Stomach smooth muscle (tissue), 2 donors: ENCODE measurements around the gene MLXIP.

Experiments used
- H3K27ac ChIP-seq: one replicate; pipeline ENCODE4 v1.7.0; 2013; ENCODE audit warnings: mild to moderate bottlenecking, low read length, inconsistent platforms
- H3K27me3 ChIP-seq, 2 donors: one replicate each; pipeline ENCODE4 v1.7.0; 2013; ENCODE audit warnings: low read length in 2 of 2; ENCODE audit not compliant: insufficient read depth in 2 of 2, control insufficient read depth in 1 of 2
- H3K36me3 ChIP-seq, 2 donors: one replicate each; pipeline ENCODE4 v1.7.0; 2013; ENCODE audit warnings: low read length in 2 of 2; ENCODE audit not compliant: control insufficient read depth in 2 of 2, insufficient read depth in 2 of 2
- H3K4me1 ChIP-seq: one replicate; pipeline ENCODE4 v1.7.0; 2013; ENCODE audit warnings: low read length; ENCODE audit not compliant: control insufficient read depth, insufficient read depth
- H3K4me3 ChIP-seq, 2 donors: one replicate each; pipeline ENCODE4 v1.7.0; 2013; ENCODE audit warnings: low read length in 2 of 2
- H3K9ac ChIP-seq, 2 donors: one replicate each; pipeline ENCODE4 v1.7.0; 2013; ENCODE audit warnings: low read length in 2 of 2, mild to moderate bottlenecking in 1 of 2
- H3K9me3 ChIP-seq, 2 donors: one replicate each; pipeline ENCODE4 v1.7.0; 2013; ENCODE audit warnings: low read length in 2 of 2; ENCODE audit not compliant: control insufficient read depth in 2 of 2
- donor health status: healthy.
- donor health status: Pancreatic carcinoma.

The MLXIP gene

DNA sequence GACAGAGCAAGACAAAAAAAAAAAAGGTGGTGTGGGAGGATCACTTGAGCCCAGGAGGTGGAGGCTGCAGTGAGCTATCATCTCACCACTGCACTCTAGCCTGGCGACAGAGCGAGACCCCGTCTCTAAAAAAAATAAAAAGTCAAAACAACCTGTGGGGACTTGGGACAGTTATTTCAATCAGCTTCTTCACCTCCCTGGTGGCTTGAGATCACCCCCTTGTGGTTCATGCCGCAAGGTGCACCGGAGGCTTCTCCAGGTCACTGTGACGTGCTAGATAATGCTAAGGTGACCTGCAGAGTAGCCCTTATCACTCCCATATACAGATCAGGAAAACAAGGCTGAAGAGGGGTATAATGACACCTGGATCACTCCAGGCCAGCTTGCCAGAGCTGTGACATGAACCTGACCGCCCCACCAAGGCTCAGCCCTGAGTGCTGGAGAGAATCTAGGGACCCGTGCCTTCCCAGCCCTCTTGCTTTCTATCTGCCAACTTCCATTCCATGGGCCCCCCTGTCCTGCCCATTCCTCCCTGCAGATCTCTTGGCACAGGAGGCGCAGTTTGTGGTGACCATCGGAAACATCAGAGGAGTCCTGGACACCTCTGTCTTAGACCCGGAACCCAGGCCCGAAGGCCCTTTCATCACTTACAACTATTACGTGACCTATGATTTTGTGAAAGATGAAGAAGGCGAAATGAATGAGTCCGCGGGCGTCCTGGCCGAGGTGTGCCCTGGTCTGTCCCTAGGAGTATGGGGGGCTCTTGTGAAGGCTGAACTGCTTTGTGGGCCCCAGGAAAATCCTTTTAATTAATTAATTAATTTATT, 112.5 kb downstream of the MLXIP start:
- no peaks in the 10 kb centered on the region for H3K4me1 ChIP-seq
- no peak overlapping the region for H3K9ac ChIP-seq
- no peak overlapping the region for H3K4me3 ChIP-seq
- H3K27me3 ChIP-seq: peaks cover 0 to 3% of the 10 kb centered on the region in 2 donors
- H3K9me3 ChIP-seq: no peaks in the 10 kb centered on the region
- H3K36me3 ChIP-seq: no peaks in the 10 kb centered on the region
- H3K27ac ChIP-seq: no peak overlapping the region

GRCh38 chr12:122192441-122192840, 113.9 kb downstream of the MLXIP start:
- no peak overlapping the region for H3K27ac ChIP-seq
- no peak overlapping the region for H3K4me3 ChIP-seq
- no peaks in the 10 kb centered on the region for H3K36me3 ChIP-seq
- H3K27me3 ChIP-seq: peaks cover 0 to 3% of the 10 kb centered on the region in 2 donors
- H3K9ac ChIP-seq: no peak overlapping the region
- H3K9me3 ChIP-seq: no peaks in the 10 kb centered on the region
- no peaks in the 10 kb centered on the region for H3K4me1 ChIP-seq

- H3K27ac ChIP-seq: no peak overlapping the region
- no peaks in the 10 kb centered on the region for H3K9me3 ChIP-seq
- H3K36me3 ChIP-seq: no peaks in the 10 kb centered on the region
- no peaks in the 10 kb centered on the region for H3K4me1 ChIP-seq
- peaks cover 0 to 8% of the 10 kb centered on the region in 2 donors for H3K27me3 ChIP-seq
- H3K9ac ChIP-seq: no peak overlapping the region
- H3K4me3 ChIP-seq: no peak overlapping the region
Observed at GRCh38 chr12:122194804-122195203, 116.2 kb downstream of the MLXIP start.

DNA sequence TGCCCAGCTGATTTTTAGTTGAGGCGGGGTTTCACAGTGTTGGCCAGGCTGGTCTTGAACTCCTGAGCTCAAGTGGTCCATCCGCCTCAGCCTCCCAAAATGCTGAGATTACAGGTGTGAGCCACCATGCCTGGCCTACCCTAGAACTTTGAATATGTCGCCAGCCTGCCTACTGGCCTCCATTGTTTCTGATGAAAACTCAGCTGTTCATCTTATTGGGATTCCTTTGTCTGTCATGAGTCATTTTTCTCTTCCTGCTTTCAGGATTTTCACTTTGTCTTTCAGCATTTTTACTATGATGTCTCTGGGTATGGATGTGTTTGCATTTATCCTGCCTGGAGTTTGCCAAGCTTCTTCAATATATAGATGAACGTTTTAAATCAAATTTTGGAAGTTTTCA, 116.8 kb downstream of the MLXIP start:
- H3K9ac ChIP-seq: no peak overlapping the region
- no peaks in the 10 kb centered on the region for H3K4me1 ChIP-seq
- no peak overlapping the region for H3K27ac ChIP-seq
- no peak overlapping the region for H3K4me3 ChIP-seq
- H3K27me3 ChIP-seq: peaks cover 4 to 14% of the 10 kb centered on the region in 2 donors
- no peaks in the 10 kb centered on the region for H3K36me3 ChIP-seq
- H3K9me3 ChIP-seq: no peaks in the 10 kb centered on the region
